ENCODE measurements around the gene ATP10D.
"Not testable (repeated sequence)": the region's sequence is repeated elsewhere in the genome, so short reads cannot be mapped to it uniquely, and the experiment has no call there.

ATP10D gene

DNA sequence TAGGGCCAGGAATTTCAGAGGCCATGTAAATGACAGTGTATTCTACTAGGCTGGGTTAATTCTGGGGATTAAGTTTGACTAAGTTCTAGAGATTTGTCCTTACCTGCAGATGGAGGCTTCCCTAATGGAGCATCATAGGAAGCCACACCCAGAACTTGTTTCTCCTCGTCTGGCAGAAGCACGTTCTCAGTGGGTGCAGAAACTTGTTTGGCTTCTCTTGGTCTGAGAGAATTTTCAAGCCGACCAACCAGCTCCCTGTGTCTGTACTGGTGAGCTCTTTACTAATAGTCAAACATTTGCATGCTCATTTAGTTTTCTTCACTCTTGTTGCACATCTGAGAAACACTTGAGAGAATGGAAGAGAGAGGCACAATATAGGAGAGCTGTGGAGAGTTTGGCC, 907 bp upstream of the ATP10D start:
- no peaks in the 10 kb centered on the region for H4K20me1 ChIP-seq
- H3K36me3 ChIP-seq, result no peaks in the 10 kb centered on the region
- H3K4me1 ChIP-seq, result peaks cover 7 to 50% (median 23%) of the 10 kb centered on the region in 10 experiments; a peak in 19 of 20 replicates
- H3K9ac ChIP-seq, result 0 out of 22 replicates have a peak overlapping the region, but pooled peaks of 1 of the 11 experiments have one; percentile 85
- H3K27ac ChIP-seq, result no peak overlapping the region
- peak overlapping the region in 6 of 11 experiments; percentile 77 to 97 (median 90); a peak in 8 of 22 replicates for H3K4me2 ChIP-seq
- peaks cover 0 to 5% (median 0%) of the 10 kb centered on the region in 11 experiments; a peak in 1 of 22 replicates for H3K9me3 ChIP-seq (replicated peaks in 1 of 11)
- TF ChIP-seq Cebpa-rat (IDR thresholded peaks at IDR 0.05), result no peak
- H3K4me3 ChIP-seq, result no peak overlapping the region
- peaks cover 0 to 5% (median 0%) of the 10 kb centered on the region in 11 experiments; a peak in 1 of 22 replicates for H3K27me3 ChIP-seq

DNA sequence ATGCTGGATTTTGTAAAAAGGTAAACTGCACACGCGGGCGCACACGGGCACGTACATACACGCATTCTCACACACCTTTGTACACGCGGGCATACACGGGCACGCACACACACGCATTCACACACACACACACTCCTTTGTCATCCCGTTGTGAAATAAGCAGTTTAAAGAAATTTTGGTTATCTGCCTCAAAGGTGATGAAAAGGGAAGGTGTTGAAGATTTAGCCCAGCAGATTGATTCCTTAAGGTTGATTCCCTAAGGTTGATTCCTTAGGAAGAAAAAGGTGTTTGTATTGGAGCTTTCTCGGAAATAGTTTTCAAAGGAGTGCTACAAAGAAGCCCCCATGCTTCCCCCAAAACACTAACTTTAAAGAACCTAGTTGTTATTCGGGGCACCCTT, 693 bp downstream of the ATP10D start:
- Histone ChIP-seq H3K36me3 (no peaks in the 10 kb centered on the region), H3K4me2 (peak overlapping the region; percentile 72 to 97 (median 88)), H4K20me1 (no peaks in the 10 kb centered on the region), H3K9ac (peak overlapping the region; percentile 73 to 87 (median 83)), H3K27me3 (peaks cover 0 to 5% (median 0%) of the 10 kb centered on the region in 11 experiments; a peak in 1 of 22 replicates), H3K4me3 (peak overlapping the region; percentile 59 to 75 (median 68)), H3K4me1 (peaks cover 7 to 63% (median 23%) of the 10 kb centered on the region in 10 experiments; a peak in 19 of 20 replicates), H3K27ac (peak overlapping the region; percentile 46 to 89 (median 78); a peak in 21 of 22 replicates), H3K9me3 (replicated peaks in 1 of 11) (peaks cover 0 to 5% (median 0%) of the 10 kb centered on the region in 11 experiments; a peak in 1 of 22 replicates)
- TF ChIP-seq Cebpa-rat (IDR thresholded peaks at IDR 0.05), result no peak

DNA sequence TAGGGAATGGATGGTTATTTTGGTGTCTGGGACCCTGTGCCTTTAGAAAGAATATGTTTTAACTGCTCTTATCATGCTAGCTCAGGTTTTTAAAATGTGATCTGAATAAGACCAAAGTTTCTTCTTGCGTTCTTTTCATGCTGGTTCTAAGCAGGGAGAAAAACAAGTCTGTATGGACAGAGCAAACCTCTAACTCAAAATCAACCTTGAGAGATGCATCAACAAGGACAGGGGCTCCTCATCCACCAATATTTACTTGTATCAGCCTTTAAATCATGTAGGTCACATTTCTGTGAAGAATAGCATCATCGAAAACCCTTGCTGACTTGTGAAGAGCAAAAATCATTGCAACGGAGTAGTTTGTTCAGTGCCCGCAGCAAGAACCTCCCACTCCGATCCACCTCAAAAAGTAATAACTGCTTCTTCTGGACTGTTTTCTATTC, 1.2 kb downstream of the ATP10D start:
- peaks cover 0 to 5% (median 0%) of the 10 kb centered on the region in 11 experiments; a peak in 1 of 22 replicates for H3K27me3 ChIP-seq
- H3K9ac ChIP-seq, result peak overlapping the region; percentile 73 to 87 (median 83); a peak in 20 of 22 replicates
- peaks cover 7 to 65% (median 23%) of the 10 kb centered on the region in 10 experiments; a peak in 19 of 20 replicates for H3K4me1 ChIP-seq
- peak overlapping the region; percentile 59 to 75 (median 68) for H3K4me3 ChIP-seq
- H3K27ac ChIP-seq, result peak overlapping the region in 9 of 11 experiments; percentile 72 to 89 (median 79); a peak in 15 of 22 replicates
- peaks cover 0 to 5% (median 0%) of the 10 kb centered on the region in 11 experiments; a peak in 1 of 22 replicates for H3K9me3 ChIP-seq (replicated peaks in 1 of 11)
- peak overlapping the region; percentile 72 to 97 (median 88) for H3K4me2 ChIP-seq
- no peak for TF ChIP-seq Cebpa-rat (IDR thresholded peaks at IDR 0.05)
- H3K36me3 ChIP-seq, result peaks cover 0 to 3% (median 0%) of the 10 kb centered on the region in 11 experiments; a peak in 2 of 22 replicates
- no peaks in the 10 kb centered on the region for H4K20me1 ChIP-seq

GRCh38 chr4:47486727-47487126, 1.7 kb downstream of the ATP10D start:
- not testable (repeated sequence) for H3K36me3 ChIP-seq; H3K27me3 ChIP-seq; H3K27ac ChIP-seq; H4K20me1 ChIP-seq; H3K9me3 ChIP-seq (replicated peaks in 1 of 11)
- H3K4me2 ChIP-seq, result peak overlapping the region in 7 of 11 experiments; percentile 72 to 94 (median 91); a peak in 14 of 22 replicates
- peak overlapping the region in 2 of 11 experiments; percentile 82 to 87; a peak in 1 of 22 replicates for H3K9ac ChIP-seq
- peak overlapping the region in 2 of 10 experiments; percentile 59 to 67; a peak in 3 of 20 replicates for H3K4me3 ChIP-seq
- H3K4me1 ChIP-seq, result peaks cover 7 to 61% (median 22%) of the 10 kb centered on the region in 10 experiments; a peak in 19 of 20 replicates

DNA sequence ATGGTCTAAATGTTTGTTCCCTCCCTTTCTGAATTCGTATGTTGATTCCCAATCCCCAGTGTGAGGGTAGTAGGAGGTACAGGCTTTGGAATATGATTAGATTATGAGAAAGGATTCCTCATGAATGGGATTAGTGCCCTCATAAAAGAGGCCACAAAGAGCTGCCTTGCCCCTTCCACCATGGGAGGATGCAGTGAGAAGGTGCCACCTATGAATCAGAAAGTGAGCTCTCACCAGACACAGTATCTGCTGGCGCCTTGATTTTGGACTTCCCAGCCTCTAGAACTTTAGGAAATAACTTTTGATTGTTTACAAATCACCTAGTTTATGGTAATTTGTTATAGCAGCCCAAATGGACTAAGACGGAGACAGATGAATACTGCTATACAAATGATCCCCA, 3.6 kb downstream of the ATP10D start:
- H3K4me1 ChIP-seq, result peaks cover 7 to 48% (median 16%) of the 10 kb centered on the region in 10 experiments; a peak in 19 of 20 replicates
- H3K4me2 ChIP-seq, result no peak overlapping the region
- TF ChIP-seq Cebpa-rat (IDR thresholded peaks at IDR 0.05), result no peak
- no peak overlapping the region for H3K9ac ChIP-seq
- no peaks in the 10 kb centered on the region for H4K20me1 ChIP-seq
- H3K36me3 ChIP-seq, result peaks cover 0 to 9% (median 0%) of the 10 kb centered on the region in 11 experiments; a peak in 2 of 22 replicates
- no peak overlapping the region for H3K4me3 ChIP-seq
- no peak overlapping the region for H3K27ac ChIP-seq
- H3K27me3 ChIP-seq, result peaks cover 0 to 5% (median 0%) of the 10 kb centered on the region in 11 experiments; a peak in 1 of 22 replicates
- H3K9me3 ChIP-seq (replicated peaks in 1 of 11), result peaks cover 0 to 5% (median 0%) of the 10 kb centered on the region in 11 experiments; a peak in 1 of 22 replicates

GRCh38 chr4:47490550-47490949, 5.5 kb downstream of the ATP10D start:
- Histone ChIP-seq H3K27me3 (peaks cover 0 to 5% (median 0%) of the 10 kb centered on the region in 11 experiments; a peak in 1 of 22 replicates), H3K36me3 (peaks cover 0 to 9% (median 0%) of the 10 kb centered on the region in 11 experiments; a peak in 2 of 22 replicates), H3K9me3 (replicated peaks in 1 of 11) (peaks cover 0 to 5% (median 0%) of the 10 kb centered on the region in 11 experiments; a peak in 1 of 22 replicates), H3K9ac (no peak overlapping the region), H3K27ac (no peak overlapping the region), H3K4me1 (peaks cover 6 to 40% (median 9%) of the 10 kb centered on the region in 10 experiments; a peak in 17 of 20 replicates), H4K20me1 (no peaks in the 10 kb centered on the region), H3K4me2 (peak overlapping the region in 1 of 11 experiments; percentile 10; a peak in 1 of 22 replicates), H3K4me3 (no peak overlapping the region)
- no peak for TF ChIP-seq Cebpa-rat (IDR thresholded peaks at IDR 0.05)

- Histone ChIP-seq H4K20me1 (no peaks in the 10 kb centered on the region), H3K9ac (no peak overlapping the region), H3K4me3 (no peak overlapping the region), H3K36me3 (peaks cover 0 to 9% (median 0%) of the 10 kb centered on the region in 11 experiments; a peak in 2 of 22 replicates), H3K4me1 (peaks cover 3 to 28% (median 6%) of the 10 kb centered on the region in 10 experiments; a peak in 18 of 20 replicates), H3K27me3 (no peaks in the 10 kb centered on the region), H3K4me2 (no peak overlapping the region; a peak in 1 of 22 replicates), H3K27ac (no peak overlapping the region), H3K9me3 (replicated peaks in 1 of 11) (peaks cover 0 to 5% (median 0%) of the 10 kb centered on the region in 11 experiments; a peak in 1 of 22 replicates)
- no peak for TF ChIP-seq Cebpa-rat (IDR thresholded peaks at IDR 0.05)
Measured at GRCh38 chr4:47493238-47494123, 8.4 kb downstream of the ATP10D start.

- Histone ChIP-seq H4K20me1 (no peaks in the 10 kb centered on the region), H3K4me2 (no peak overlapping the region), H3K9me3 (replicated peaks in 1 of 11) (no peaks in the 10 kb centered on the region), H3K27me3 (no peaks in the 10 kb centered on the region), H3K9ac (no peak overlapping the region), H3K4me1 (peaks cover 9 to 34% (median 12%) of the 10 kb centered on the region in 10 experiments), H3K36me3 (peaks cover 0 to 9% (median 0%) of the 10 kb centered on the region in 11 experiments; a peak in 2 of 22 replicates), H3K27ac (no peak overlapping the region), H3K4me3 (no peak overlapping the region)
- TF ChIP-seq Cebpa-rat (IDR thresholded peaks at IDR 0.05), result no peak
Measured at GRCh38 chr4:47494124-47494430, 9.0 kb downstream of the ATP10D start.
